HFFc6 (cell line): ENCODE results near the gene BMERB1. TPM values are rescaled to one million over a fixed set of nuclear protein-coding genes. Genes with fewer than 3 reads are reported as not detected.
"Not testable (repeated sequence)": the region's sequence is repeated elsewhere in the genome, so short reads cannot be mapped to it uniquely, and the experiment has no call there.

ENCODE experiments used
- DNase-seq: peaks from one replicate; pipeline ENCODE4 v3.0.0-alpha.2; 2018
- H3K27ac Mint-ChIP-seq: 2 replicates; pipeline ENCODE4 v1.8.0; 2020; ENCODE audit warnings: mild to moderate bottlenecking, mixed read lengths
- H3K27me3 Mint-ChIP-seq: 2 replicates; pipeline ENCODE4 v1.8.0; 2021; ENCODE audit warnings: mild to moderate bottlenecking, moderate library complexity, mixed read lengths; ENCODE audit not compliant: insufficient read depth
- H3K36me3 Mint-ChIP-seq: 2 replicates; pipeline ENCODE4 v1.8.0; 2021; ENCODE audit warnings: low read depth, mixed read lengths
- H3K4me1 Mint-ChIP-seq: 2 replicates; pipeline ENCODE4 v1.8.0; 2020; ENCODE audit warnings: low read depth, mixed read lengths
- H3K4me3 Mint-ChIP-seq: 2 replicates; pipeline ENCODE4 v1.8.0; 2020; ENCODE audit warnings: mild to moderate bottlenecking, moderate library complexity, mixed read lengths
- H3K9me3 Mint-ChIP-seq: 2 replicates; pipeline ENCODE4 v1.8.0; 2020; ENCODE audit warnings: mild to moderate bottlenecking, mixed read lengths
- total RNA-seq, 6 experiments: library from RNA; stranded (reverse); fragmentation: NEBNext Ultra II Directional; extraction: Animal tissue kit (Norgen Biotek cat#: 25700); gene quantifications; 2 replicates in 1 of 6; 3 replicates in 5 of 6; pipeline ENCODE4 v1.2.3, GENCODE V29; 2021
- TF ChIP-seq, protein P1 (sequence below): fragments of 200-600 bp; sonication (generic); IDR thresholded peaks from 2 replicates; pipeline ENCODE4 v1.5.0; 2021; ENCODE audit warnings: antibody characterized with exemption, mild to moderate bottlenecking

Gene BMERB1
- total RNA-seq, 6 experiments from 2014 or later, result 24.3 to 35.1 (median 29.9) TPM

DNA sequence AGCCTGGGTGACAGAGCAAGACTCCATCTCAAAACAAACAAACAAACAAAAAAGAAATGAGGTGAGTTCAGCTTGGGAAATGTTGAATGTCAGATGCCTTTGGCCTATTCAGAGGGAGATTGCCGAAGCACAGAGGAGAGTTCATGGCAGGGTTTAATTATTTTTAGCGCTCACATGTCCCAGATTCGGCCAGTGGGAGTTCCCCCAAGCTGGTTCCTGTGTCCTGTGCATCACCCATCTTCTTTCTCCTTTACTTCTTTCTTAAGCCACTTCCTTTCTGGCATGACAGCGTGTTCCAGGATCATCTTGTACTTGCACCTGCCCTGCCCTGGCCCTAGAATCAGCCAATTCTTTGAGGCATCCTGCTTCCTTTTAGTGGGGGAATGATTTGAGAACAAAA lies 29.6 kb upstream of the BMERB1 start:
- no peak overlapping the region for H3K4me3 Mint-ChIP-seq
- TF ChIP-seq, protein P1, sequence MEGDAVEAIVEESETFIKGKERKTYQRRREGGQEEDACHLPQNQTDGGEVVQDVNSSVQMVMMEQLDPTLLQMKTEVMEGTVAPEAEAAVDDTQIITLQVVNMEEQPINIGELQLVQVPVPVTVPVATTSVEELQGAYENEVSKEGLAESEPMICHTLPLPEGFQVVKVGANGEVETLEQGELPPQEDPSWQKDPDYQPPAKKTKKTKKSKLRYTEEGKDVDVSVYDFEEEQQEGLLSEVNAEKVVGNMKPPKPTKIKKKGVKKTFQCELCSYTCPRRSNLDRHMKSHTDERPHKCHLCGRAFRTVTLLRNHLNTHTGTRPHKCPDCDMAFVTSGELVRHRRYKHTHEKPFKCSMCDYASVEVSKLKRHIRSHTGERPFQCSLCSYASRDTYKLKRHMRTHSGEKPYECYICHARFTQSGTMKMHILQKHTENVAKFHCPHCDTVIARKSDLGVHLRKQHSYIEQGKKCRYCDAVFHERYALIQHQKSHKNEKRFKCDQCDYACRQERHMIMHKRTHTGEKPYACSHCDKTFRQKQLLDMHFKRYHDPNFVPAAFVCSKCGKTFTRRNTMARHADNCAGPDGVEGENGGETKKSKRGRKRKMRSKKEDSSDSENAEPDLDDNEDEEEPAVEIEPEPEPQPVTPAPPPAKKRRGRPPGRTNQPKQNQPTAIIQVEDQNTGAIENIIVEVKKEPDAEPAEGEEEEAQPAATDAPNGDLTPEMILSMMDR, result no peak
- no peaks in the 10 kb centered on the region for H3K9me3 Mint-ChIP-seq
- H3K27me3 Mint-ChIP-seq, result peaks cover 20% of the 10 kb centered on the region
- no peak for DNase-seq
- no peaks in the 10 kb centered on the region for H3K36me3 Mint-ChIP-seq
- H3K27ac Mint-ChIP-seq, result no peak overlapping the region
- no peaks in the 10 kb centered on the region for H3K4me1 Mint-ChIP-seq

DNA sequence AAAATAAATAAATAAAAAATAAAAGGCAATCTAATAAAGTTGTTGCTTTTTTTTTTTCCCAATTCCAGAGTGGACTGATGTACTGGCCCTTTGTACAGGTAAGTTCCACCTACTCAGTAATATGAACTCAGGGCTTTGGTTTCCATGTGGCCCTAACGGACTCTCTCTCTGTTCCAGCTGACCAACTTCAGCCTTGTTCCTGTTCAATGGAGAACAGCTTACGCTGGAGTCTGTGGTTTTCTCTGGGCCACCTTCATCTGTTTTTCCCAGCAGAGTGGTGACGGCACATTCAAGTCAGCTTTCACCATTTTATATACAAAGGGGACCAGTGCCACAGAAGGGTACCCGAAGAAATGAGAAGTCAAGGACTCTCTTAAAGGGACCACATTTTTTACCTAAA lies 26.6 kb upstream of the BMERB1 start:
- H3K4me3 Mint-ChIP-seq, DNase-seq, H3K4me1 Mint-ChIP-seq, H3K27ac Mint-ChIP-seq, H3K36me3 Mint-ChIP-seq, H3K9me3 Mint-ChIP-seq: not testable (repeated sequence)
- H3K27me3 Mint-ChIP-seq, result peaks cover 14% of the 10 kb centered on the region

DNA sequence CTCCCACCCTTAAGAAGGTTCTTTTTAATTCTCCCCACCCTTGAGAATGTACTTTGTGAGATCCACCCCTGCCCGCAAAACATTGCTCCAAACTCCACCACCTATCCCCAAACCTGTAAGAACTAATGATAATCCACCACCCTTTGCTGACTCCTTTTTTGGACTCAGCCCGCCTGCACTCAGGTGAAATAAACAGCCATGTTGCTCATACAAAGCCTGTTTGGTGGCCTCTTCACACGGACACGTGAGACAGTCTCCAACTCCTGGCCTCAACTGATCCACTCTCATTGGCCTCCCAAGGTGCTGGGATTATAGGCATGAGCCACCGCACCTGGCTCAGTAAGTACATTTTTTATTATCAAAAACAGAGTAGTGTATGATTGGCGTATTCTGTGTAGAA lies 24.9 kb upstream of the BMERB1 start:
- H3K4me1 Mint-ChIP-seq, DNase-seq, H3K36me3 Mint-ChIP-seq, H3K9me3 Mint-ChIP-seq, H3K27ac Mint-ChIP-seq, H3K4me3 Mint-ChIP-seq: not testable (repeated sequence)
- H3K27me3 Mint-ChIP-seq, result peaks cover 15% of the 10 kb centered on the region

DNA sequence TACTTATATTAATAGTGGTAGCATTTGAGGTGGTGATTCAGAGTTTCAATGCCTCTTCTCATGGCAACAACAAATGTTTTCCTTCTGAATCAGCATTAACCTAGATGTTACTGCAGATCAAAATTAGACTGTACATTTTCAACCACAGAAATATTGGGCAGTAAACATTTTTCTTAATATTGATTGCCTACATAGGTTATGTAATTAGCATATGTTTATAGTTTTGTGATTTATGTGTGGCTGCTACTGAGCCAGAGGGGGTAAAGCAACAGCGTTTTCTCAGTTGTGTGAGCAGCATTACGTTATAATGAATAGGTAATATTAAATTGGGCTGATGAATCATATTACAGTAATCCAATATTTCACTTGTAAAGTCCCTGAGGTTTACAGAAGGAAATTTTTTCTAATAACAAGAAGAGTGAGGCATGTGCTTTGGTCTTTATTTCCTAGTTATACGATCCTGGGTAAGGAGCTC lies 18.8 kb upstream of the BMERB1 start:
- peak overlapping the region; percentile 48 for H3K4me3 Mint-ChIP-seq
- peak; percentile 63 for DNase-seq

DNA sequence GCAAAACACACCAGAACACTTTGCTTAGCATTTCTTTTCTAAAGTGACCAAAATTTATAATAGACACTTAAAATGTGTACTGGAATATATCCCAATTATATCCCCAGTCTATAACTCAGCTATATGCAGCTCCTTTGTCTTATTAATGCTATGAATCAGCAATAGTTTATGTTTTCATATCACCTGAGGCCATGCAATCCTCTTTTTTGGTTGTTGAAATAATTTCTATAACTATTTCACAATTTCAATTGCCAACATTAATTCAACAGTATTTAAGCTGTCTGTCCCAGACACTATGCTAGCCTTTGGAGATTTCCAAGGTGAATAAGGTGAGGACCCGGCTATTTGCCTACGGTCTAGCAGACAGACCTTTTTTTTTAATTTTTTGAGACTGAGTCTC lies 17.2 kb upstream of the BMERB1 start:
- H3K36me3 Mint-ChIP-seq, result no peaks in the 10 kb centered on the region
- peaks cover 7% of the 10 kb centered on the region for H3K27me3 Mint-ChIP-seq
- TF ChIP-seq, protein P1, result no peak
- H3K4me1 Mint-ChIP-seq, result peaks cover 24% of the 10 kb centered on the region
- no peak for DNase-seq
- no peak overlapping the region for H3K27ac Mint-ChIP-seq
- H3K9me3 Mint-ChIP-seq, result no peaks in the 10 kb centered on the region
- H3K4me3 Mint-ChIP-seq, result no peak overlapping the region

More for the DNA sequence above, 18.8 kb upstream of the BMERB1 start:
- H3K27me3 Mint-ChIP-seq, result peaks cover 8% of the 10 kb centered on the region
- no peaks in the 10 kb centered on the region for H3K9me3 Mint-ChIP-seq
- H3K36me3 Mint-ChIP-seq, result no peaks in the 10 kb centered on the region
- peak overlapping the region; percentile 62 for H3K27ac Mint-ChIP-seq
- TF ChIP-seq, protein P1, result no peak
- peaks cover 24% of the 10 kb centered on the region for H3K4me1 Mint-ChIP-seq

DNA sequence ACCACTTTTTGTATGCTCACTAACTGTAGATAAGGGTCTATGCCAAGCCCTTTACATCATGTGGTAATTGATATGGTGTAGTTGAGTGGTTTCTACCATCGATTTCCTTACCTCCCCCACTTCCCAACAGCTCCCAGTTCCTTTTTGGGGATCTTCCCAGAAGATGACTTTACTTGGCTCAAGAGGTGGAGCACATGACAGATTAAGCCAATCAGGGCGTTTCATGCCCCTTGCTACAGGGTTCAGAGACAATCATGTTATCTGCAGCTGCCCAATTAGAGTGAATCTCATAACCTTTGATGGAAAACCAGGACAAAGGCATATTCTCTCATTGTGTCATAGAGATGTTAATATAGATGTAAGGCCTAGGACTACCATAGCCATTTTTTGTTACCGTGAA lies 16.2 kb upstream of the BMERB1 start:
- no peaks in the 10 kb centered on the region for H3K36me3 Mint-ChIP-seq
- DNase-seq, result no peak
- H3K27ac Mint-ChIP-seq, result no peak overlapping the region
- peaks cover 24% of the 10 kb centered on the region for H3K4me1 Mint-ChIP-seq
- no peaks in the 10 kb centered on the region for H3K9me3 Mint-ChIP-seq
- no peak overlapping the region for H3K4me3 Mint-ChIP-seq
- TF ChIP-seq, protein P1, result no peak
- H3K27me3 Mint-ChIP-seq, result peaks cover 7% of the 10 kb centered on the region

DNA sequence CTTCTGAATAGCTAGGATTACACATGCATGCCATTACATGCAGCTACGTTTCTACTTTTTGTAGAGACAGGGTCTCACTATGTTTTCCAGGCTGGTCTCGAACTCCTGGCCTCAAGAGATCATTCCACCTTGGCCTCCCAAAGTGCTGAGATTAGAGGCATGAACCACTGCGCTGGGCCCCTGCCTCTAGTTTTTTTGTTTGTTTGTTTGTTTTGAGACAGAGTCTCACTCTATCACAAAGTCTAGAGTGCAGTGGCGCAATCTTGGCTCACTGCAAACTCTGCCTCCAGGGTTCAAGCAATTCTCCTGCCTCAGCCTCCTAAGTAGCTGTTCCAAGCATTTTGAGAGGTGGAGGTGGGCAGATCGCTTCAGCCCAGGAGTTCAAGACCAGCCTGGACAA lies 12.7 kb upstream of the BMERB1 start:
- not testable (repeated sequence) for H3K27me3 Mint-ChIP-seq, H3K4me1 Mint-ChIP-seq, H3K4me3 Mint-ChIP-seq, H3K36me3 Mint-ChIP-seq, H3K9me3 Mint-ChIP-seq, DNase-seq, H3K27ac Mint-ChIP-seq
